ENCODE results near the gene GRM4.
A peak's percentile ranks its signal among the peaks of the same experiment; 100 is the strongest.
"Not testable (repeated sequence)": the region's sequence is repeated elsewhere in the genome, so short reads cannot be mapped to it uniquely, and the experiment has no call there.

Gene GRM4

GRCh38 chr6:34059914-34060313 lies 86.0 kb downstream of the GRM4 start:
- DNase-seq: no peak

GRCh38 chr6:34059136-34059731 lies 86.7 kb downstream of the GRM4 start:
- no peak for DNase-seq

DNA sequence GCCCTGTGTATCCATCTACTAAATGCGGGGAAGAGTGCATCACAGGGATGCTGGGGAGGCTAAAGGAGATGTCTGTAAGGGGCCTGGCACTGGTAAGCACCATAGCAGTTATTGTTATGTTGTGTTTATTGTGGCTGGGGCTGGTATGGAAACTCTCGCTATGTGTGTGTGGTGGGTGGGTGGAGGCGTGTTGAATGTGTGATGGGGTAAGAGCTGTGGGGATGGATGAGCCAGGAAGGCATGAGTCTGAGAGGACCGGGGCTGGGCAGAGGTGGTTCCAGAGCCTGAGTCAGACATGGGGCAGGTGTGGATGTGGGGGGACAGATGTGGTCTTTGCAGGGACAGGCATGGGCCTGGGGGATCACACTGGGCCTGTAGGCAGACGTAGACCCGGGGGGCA lies 88.1 kb downstream of the GRM4 start:
- DNase-seq: no peak

DNA sequence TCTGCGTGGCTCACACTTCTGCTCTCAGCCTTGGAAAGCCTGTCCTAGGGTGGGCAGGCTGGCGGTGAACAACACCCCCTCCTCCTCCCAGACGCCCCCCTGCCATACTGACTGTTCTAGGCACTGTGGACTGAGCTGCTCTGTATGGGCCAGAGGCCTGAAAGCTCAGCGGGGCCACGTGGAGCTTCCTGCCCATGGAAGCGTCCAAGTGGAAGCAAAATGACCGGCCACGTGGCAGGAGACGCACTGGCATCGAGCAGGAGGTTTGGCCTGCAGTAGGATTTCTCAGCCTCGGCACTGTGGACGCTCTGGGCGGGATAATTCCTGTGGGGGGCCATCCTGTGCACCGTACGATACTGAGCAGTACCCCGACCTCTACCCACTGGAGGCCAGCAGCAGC lies 88.7 kb downstream of the GRM4 start:
- DNase-seq: no peak

DNA sequence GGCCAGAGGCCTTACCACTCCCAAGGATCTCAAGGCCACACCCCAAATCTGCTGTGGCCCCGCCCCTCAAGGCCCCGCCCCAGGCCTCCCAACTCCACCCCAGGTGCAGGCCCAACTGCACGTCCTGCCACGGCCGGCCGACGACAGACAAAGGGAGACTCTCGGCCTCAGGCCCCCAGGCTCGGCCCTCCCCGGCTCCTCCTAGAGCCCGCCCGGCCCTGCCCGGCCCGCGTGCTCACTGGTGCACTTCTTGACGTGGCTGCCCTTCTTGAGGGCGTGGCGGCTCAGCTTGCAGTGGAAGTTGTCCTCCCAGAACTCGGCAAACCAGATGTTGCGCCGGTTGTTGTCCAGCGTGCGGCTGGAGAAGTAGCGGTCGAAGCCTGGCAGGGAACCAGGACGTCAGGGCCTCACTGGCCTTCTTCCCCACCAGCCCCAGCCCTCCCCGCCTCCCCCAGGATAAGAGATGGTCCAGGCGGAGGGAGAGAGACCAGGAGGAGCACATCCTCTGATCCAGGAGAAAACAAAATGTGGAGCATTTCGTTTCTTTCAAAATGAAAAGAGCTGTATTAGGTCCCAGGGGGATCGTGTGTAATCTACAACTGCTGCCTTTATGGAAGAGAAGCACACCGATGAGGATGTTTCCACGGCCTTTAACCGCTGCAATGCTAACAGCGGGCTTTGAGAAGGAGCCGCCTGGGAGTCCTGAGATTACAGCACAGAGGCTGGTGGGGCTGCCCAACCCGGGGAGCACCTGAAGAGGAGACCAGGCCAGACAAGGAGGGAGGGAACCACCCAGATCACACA lies 89.4 kb downstream of the GRM4 start:
- DNase-seq: no peak

DNA sequence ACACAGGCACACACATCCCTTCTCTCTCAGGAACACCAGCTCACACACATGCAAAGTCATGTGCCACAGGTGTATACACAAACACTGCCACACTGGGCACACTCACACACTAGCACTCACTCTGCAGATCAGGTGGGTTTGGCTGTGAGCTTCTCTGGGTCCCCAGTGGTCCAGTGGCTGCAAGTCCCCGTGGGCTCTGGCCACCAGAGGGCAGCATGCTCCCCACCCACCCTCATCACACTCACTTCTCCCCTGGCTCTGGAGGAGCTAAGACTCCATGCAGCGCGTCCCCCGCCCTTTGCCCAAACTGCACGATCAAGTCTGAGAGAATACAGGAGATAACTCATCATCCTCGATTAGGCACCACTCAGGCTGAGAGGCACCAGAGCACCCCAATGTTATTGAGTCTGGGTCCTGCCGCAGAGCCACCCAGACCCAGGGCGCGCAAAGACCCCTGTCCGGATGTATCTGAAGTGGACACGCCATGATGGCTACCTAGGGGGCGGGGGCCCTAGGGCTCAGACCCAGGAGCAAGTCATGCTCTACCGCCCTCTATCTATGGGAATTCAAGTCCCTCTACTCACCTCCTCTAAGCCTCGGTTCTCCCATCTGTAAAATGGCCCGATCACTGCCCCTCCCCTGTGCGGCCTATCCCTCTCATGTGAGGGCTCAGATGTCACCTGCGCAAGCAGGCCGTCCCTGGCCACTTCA lies 90.5 kb downstream of the GRM4 start:
- peak; percentile 51 for DNase-seq

- DNase-seq: no peak
Measured at GRCh38 chr6:34053721-34054120, 92.2 kb downstream of the GRM4 start.

DNA sequence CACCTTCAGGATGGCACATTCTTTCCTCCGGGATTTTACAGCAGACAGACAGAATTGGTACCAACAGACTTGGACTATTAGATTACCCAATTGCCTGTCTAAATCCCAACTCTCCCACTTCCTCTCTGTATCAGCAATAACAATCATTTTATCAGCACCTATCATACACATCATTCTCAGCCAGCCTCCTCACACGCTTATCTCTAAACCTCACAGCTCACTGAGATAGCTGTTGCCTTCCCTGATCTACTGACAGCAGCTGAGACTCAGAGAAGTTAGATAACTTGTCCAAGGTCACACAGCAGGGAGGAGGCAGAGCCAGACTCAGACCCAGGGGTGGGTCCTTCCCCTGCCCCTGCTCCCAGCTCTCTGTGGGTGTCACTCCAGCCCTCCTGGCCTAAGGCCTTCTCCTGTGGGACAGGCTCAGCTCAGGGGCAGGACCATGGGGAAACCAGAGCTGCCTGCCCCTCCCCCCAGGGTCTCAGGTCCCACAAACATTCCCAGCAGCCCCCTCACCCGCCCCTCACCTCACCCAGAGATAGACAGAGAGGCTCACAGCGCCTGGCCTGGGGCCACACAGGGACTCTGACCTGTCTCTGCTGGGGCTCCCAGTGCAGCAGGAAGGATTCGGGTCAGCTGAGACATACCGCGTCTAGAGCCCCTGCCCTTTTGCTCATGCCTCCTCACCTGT lies 92.8 kb downstream of the GRM4 start:
- no peak for DNase-seq

DNA sequence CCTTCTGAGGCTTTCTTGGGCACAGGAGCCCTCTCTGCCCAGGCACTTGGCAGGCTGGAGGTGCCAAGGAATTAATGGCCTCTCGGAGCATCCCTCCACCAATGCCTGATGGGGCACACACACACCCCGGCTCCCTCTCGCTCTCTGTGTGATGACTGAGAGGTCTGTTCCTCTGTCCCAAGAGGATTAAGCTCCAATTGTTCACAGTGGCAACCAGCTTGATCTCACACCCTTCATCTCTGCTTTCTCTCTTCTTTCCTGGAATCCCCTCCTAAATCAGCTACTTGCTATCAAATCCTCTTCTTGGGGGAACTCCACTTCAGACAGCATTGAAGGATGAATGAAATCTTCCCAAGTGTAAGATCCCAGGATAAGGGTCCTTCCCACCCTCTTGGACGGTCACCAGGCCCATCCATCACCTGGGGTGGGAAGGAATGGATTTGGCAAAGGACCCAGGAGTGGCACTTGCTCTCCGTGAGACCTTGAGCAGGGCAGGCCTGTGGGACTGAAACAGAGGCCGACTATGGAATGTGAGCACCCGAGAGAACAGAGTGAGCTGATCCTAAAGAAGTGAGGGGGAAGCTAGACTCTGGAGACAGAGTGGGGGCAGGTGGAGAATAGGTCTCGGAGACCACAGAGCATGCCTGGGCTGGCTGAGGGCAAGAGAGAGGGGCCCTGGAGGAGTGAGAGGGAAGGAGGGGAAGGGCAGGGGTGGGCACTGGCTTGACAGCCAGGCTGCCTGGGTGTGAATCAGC lies 93.6 kb downstream of the GRM4 start:
- DNase-seq: no peak

DNA sequence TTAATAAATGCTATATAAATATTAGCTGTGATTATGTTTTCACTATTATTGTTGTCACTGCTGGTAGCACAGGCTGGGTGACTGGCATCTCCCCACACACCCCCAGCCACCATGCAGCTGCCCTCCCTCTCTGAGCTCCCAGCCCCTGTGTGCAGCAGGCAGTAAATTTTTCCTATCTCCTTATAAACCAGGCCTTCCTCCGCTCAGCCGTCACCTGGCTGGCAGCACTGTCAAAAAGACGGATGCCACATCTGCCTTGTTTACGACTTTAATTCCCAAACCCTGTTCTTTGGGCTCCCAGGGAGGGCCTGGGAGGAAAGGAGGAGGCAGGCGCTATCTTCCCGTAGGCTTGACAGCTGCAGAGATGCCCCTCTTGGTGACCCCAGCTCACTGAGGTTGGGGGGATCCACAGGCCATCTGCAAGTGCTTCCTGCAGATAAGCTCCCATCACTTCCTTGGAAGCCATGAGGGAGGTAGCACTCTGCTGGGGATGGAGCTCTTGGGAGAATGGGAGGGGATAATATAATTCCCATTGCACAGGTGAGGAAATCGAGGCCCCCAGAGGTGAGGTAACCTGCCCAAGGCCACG lies 94.5 kb downstream of the GRM4 start:
- no peak for DNase-seq

GRCh38 chr6:34050691-34051090 lies 95.2 kb downstream of the GRM4 start:
- DNase-seq: no peak

DNA sequence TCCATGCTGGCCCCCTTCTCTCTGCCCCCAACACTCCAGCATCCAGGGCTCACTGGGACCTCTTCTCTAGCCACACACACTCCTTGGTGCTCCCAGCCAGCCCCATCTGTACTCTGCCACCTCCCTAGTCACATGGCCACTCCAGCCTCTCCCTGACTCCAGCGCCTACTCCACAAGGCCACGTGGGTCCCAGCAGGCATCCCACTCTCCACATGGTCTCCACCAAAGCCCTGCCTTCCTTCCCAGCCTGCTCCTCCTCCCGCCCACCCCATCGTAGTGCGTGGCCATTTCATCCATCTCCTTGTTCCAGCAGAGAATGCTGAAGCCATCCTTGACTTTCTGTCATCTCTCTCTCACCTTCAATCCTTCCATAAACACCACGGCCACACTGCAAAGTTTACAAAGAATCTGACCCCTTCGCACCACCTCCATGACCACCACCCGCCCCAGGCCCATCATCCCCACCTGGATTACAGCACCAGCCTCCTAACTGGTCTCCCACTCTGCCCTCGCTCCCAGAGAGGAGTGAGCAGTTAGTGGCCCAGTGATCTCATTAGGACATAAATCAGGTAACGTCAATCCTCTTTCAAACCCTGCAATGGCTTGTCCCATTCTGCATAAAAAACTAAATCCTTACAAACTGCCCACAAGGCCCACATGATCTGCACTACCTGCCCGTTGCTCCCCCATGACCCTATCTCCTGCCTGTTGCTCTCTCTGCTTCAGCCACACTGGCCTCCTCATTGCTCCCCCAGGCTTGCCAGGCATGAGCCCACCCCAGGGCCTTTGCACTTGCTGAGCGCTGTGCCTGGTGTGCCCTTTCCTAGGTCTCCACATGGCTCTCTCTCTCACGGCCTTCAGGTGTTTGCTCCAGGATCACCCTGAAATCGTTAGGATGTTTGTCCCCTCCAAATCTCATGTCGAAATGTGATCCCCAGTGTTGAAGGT lies 96.2 kb downstream of the GRM4 start:
- no peak for DNase-seq

GRCh38 chr6:34047913-34048867 lies 97.7 kb downstream of the GRM4 start:
- DNase-seq: no peak

GRCh38 chr6:34046617-34047016 lies 99.3 kb downstream of the GRM4 start:
- no peak for DNase-seq

- DNase-seq: no peak
Measured at GRCh38 chr6:34045771-34046170, 100.1 kb downstream of the GRM4 start.

GRCh38 chr6:34044945-34045595 lies 100.8 kb downstream of the GRM4 start:
- no peak for DNase-seq

DNA sequence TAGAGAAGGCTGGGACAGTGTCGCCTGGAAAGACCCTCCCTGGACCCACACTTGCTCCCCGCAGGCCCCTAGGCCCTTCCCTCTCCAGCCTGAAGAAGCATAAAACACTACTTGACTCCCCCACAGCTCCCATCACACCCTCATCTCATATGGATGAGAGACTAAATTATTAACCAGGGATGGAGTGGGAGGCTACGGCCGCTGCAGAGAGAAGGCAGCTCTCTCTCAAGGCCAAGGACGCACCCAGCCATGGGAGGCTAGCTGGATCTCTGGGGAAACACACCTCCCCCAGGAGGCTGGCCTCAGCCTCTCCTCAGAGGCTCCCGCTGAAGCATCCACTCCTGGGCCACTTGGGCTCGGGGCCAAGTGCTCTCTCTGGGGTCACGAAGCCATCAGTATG lies 102.5 kb downstream of the GRM4 start:
- no peak for DNase-seq

- DNase-seq: not testable (repeated sequence)
Measured at GRCh38 chr6:34041998-34042397, 103.9 kb downstream of the GRM4 start.

DNA sequence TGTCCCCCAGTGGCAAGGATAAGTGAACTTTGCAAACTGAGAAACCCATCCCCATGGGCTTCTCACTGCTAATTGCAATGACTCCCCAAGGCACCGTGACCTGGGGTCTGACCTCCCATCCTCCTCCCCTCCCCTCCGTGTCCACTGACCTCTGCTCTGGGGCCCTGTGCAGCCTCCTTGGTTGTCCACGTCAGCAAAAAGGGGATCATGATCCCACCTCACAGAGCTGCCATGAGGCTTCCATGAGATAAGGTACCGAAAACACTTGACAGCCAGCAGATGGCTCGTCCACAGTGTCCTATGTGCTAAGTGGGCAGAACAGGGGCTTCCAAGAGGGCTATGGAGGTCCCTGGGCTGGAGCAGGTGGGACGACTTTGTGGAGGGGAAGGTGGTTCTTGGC lies 104.5 kb downstream of the GRM4 start:
- no peak for DNase-seq

All from CD4-positive, alpha-beta T cell treated with Interleukin-15 for 1 hour (primary cell).